Occipital lobe (tissue), 2 donors: Measurements from ENCODE around the gene MEMO1. TPM values are rescaled to one million over a fixed set of nuclear protein-coding genes. Genes with fewer than 3 reads are reported as not detected.
"Not testable (repeated sequence)": the region's sequence is repeated elsewhere in the genome, so short reads cannot be mapped to it uniquely, and the experiment has no call there.

Experiments used
- DNase-seq: peaks from one replicate; lab custom pipeline; 2025; lab: John Stamatoyannopoulos, UW
- total RNA-seq: library from RNA; depleted of rRNA; stranded (reverse); fragments of >200 nt; gene quantifications from one replicate; pipeline ENCODE4 v1.2.3, GENCODE V29; 2014

The MEMO1 gene
- total RNA-seq, 1 donor from 2014 or later = 79.1 TPM

- DNase-seq = no peak
Observed at GRCh38 chr2:31998731-31999383, 12.0 kb downstream of the MEMO1 start.

- DNase-seq = no peak
Observed at GRCh38 chr2:31997653-31998052, 13.2 kb downstream of the MEMO1 start.

- no peak for DNase-seq
Observed at GRCh38 chr2:31996571-31997150, 14.1 kb downstream of the MEMO1 start.

GRCh38 chr2:31992934-31993333 is 17.9 kb downstream of the MEMO1 start:
- DNase-seq = no peak

- no peak for DNase-seq
Observed at GRCh38 chr2:31992025-31992579, 18.7 kb downstream of the MEMO1 start.

- DNase-seq = no peak
Observed at GRCh38 chr2:31989946-31990345, 20.9 kb downstream of the MEMO1 start.

GRCh38 chr2:31987454-31988220 is 23.2 kb downstream of the MEMO1 start:
- no peak for DNase-seq

GRCh38 chr2:31986906-31987305 is 23.9 kb downstream of the MEMO1 start:
- DNase-seq = no peak

GRCh38 chr2:31983762-31984467 is 26.9 kb downstream of the MEMO1 start:
- DNase-seq = no peak

- DNase-seq = no peak
Observed at GRCh38 chr2:31980674-31981356, 30.0 kb downstream of the MEMO1 start.

- no peak for DNase-seq
Observed at GRCh38 chr2:31979956-31980355, 30.9 kb downstream of the MEMO1 start.

- no peak for DNase-seq
Observed at GRCh38 chr2:31979018-31979417, 31.8 kb downstream of the MEMO1 start.

- DNase-seq = no peak
Observed at GRCh38 chr2:31978436-31978835, 32.4 kb downstream of the MEMO1 start.

- no peak for DNase-seq
Observed at GRCh38 chr2:31973665-31974064, 37.1 kb downstream of the MEMO1 start.

- DNase-seq = no peak
Observed at GRCh38 chr2:31972059-31972458, 38.7 kb downstream of the MEMO1 start.

GRCh38 chr2:31969178-31969577 is 41.6 kb downstream of the MEMO1 start:
- DNase-seq = no peak

- no peak for DNase-seq
Observed at GRCh38 chr2:31967790-31968189, 43.0 kb downstream of the MEMO1 start.

GRCh38 chr2:31966402-31966801 is 44.4 kb downstream of the MEMO1 start:
- DNase-seq = not testable (repeated sequence)

GRCh38 chr2:31965094-31965493 is 45.7 kb downstream of the MEMO1 start:
- DNase-seq = no peak

- no peak for DNase-seq
Observed at GRCh38 chr2:31962757-31963361, 47.9 kb downstream of the MEMO1 start.
